ENCODE results near the gene BDH1.

The BDH1 gene

DNA sequence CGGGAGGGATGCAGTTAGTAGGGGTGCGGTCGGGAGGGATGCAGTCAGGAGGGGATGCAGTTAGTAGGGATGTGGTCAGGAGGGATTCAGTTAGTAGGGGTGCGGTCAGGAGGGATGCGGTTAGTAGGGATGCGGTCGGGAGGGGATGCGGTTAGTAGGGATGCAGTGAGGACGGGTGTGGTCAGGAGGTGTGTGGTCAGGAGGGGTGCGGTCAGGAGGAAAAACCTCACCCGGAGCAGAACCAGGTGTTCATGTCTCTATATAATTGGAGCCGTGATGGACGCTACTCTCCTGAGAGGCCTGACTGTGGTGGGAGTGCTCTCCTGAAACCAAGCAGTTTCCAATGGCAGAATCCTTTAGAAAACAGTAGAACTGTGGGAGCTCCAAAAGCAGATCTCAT is 95.8 kb downstream of the BDH1 start:
- TF ChIP-seq, protein P1, sequence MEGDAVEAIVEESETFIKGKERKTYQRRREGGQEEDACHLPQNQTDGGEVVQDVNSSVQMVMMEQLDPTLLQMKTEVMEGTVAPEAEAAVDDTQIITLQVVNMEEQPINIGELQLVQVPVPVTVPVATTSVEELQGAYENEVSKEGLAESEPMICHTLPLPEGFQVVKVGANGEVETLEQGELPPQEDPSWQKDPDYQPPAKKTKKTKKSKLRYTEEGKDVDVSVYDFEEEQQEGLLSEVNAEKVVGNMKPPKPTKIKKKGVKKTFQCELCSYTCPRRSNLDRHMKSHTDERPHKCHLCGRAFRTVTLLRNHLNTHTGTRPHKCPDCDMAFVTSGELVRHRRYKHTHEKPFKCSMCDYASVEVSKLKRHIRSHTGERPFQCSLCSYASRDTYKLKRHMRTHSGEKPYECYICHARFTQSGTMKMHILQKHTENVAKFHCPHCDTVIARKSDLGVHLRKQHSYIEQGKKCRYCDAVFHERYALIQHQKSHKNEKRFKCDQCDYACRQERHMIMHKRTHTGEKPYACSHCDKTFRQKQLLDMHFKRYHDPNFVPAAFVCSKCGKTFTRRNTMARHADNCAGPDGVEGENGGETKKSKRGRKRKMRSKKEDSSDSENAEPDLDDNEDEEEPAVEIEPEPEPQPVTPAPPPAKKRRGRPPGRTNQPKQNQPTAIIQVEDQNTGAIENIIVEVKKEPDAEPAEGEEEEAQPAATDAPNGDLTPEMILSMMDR (IDR thresholded peaks at IDR 0.05; ENCODE audit: low read depth, low read length): no peak
- no peak for TF ChIP-seq EZH2phosphoT487 (IDR thresholded peaks at IDR 0.05; ENCODE audit: low read depth)
- no peak overlapping the region for H3K9ac ChIP-seq (ENCODE audit: low read length)
- H3K27me3 ChIP-seq (ENCODE audit: low read depth, low read length): peaks cover 14% of the 10 kb centered on the region

More for the DNA sequence above, 95.8 kb downstream of the BDH1 start:
- peaks cover 5% of the 10 kb centered on the region; the same call in 1 of the 2 replicates for H3K4me1 ChIP-seq (ENCODE audit: low read length)
- H3K27ac ChIP-seq (ENCODE audit: low read length): no peak overlapping the region
- H3K36me3 ChIP-seq (replicated peaks; ENCODE audit: low read depth, low read length): no peaks in the 10 kb centered on the region
- no peak overlapping the region for H3K4me2 ChIP-seq (ENCODE audit: low read length)
- H2AFZ ChIP-seq (ENCODE audit: low read depth, low read length): no peak overlapping the region
- H3K79me2 ChIP-seq (ENCODE audit: low read length): no peaks in the 10 kb centered on the region
- no peaks in the 10 kb centered on the region for H4K20me1 ChIP-seq (ENCODE audit: insufficient read depth, low read length)
- H3K4me3 ChIP-seq (ENCODE audit: low read length): no peak overlapping the region
- no peaks in the 10 kb centered on the region for H3K9me3 ChIP-seq (ENCODE audit: insufficient read depth, low read length)

Data from OCI-LY3 (cell line).